Heart left ventricle (tissue), 13 donors: ENCODE results near the gene PRSS50.

Source experiments
- POLR2A ChIP-seq, 2 donors: fragments of 450-650 bp; IDR thresholded peaks; one replicate each; pipeline ENCODE4 v1.6.1; 2017; ENCODE audit warnings: antibody characterized with exemption in 2 of 2, mild to moderate bottlenecking in 2 of 2, moderate library complexity in 2 of 2
- TF ChIP-seq, protein P1 (sequence below), 12 donors: fragments of 200-600 bp; sonication (generic) in 4 of 12; IDR thresholded peaks; one replicate each; pipeline versions ENCODE4 v1.5.0 to v1.8.0; 2018 to 2022; ENCODE audit warnings: antibody characterized with exemption in 12 of 12, mild to moderate bottlenecking in 5 of 12
- donor health status: ischemic (EF 13 %, LVEDD 7.1; RV severe dilation, severe dysfunction).
- donor health status: DM: no; HTN: yes; CAD: no.
- donor health status: DM: no; HTN: no; CAD: no.
- donor health status: ischemic (EF 25% LVEDD 6.9; RV normal size, moderate dysfunction).
- donor health status: ischemic (EF 25% LVEDD 5.7; RV mildly dilated, moderate dysfunction).
- donor health status: ischemic (EF 35%, LVEDD 5.7; RV mildly dilated, moderate dysfunction).
- donor health status: nonischemic (EF 11% LVEDD 7.7; RV severe dilation, severe dysfunction).
- donor health status: DM: yes; HTN: yes; CAD: no.
- donor health status: PGD.
- donor health status: ischemic (EF 29% LVEDD 5.4; RV normal size, mild dysfunction).
- donor health status: nonischemic (EF 23%, LVEDD 6.1; RV moderate dilation, normal function).

DNA sequence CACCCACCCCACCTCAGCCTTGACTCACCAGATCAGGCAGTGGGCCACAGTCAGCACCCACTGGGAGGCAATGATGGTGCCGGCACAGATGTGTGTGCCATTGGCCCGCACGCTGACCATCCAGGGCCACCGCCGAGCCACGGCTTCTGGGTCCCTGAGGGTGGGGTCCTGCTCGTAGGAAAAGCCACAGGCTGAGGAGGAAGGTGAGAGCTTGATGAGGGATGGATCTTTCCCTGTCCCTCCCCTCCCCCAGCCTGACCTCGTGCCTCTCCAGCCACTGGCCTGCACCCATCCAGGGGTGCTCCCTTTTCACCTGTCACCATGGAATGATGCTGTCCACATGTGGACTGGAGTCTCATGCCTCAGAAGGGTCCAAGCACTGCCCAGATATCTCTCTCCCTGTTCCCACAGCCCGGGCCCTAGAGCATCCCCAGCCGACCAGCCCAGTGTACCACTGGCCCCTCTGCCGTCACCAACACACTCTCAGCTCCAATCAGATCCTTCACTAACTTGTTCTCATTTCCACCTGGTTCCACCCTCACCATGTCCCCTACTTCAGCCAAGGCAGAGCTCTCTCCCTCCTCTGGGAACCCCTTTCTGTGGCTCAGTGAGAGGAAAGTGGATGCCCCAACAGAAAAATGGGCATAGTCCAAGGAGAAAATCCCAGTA is 2.0 kb downstream of the PRSS50 start:
- TF ChIP-seq POLR2A (IDR thresholded peaks at IDR 0.05) = no peak
- TF ChIP-seq, protein P1, sequence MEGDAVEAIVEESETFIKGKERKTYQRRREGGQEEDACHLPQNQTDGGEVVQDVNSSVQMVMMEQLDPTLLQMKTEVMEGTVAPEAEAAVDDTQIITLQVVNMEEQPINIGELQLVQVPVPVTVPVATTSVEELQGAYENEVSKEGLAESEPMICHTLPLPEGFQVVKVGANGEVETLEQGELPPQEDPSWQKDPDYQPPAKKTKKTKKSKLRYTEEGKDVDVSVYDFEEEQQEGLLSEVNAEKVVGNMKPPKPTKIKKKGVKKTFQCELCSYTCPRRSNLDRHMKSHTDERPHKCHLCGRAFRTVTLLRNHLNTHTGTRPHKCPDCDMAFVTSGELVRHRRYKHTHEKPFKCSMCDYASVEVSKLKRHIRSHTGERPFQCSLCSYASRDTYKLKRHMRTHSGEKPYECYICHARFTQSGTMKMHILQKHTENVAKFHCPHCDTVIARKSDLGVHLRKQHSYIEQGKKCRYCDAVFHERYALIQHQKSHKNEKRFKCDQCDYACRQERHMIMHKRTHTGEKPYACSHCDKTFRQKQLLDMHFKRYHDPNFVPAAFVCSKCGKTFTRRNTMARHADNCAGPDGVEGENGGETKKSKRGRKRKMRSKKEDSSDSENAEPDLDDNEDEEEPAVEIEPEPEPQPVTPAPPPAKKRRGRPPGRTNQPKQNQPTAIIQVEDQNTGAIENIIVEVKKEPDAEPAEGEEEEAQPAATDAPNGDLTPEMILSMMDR (IDR thresholded peaks at IDR 0.05) = no peak
